Measurements from ENCODE around the gene CDKN2B-AS1.
"Not testable (repeated sequence)": the region's sequence is repeated elsewhere in the genome, so short reads cannot be mapped to it uniquely, and the experiment has no call there.

The CDKN2B-AS1 gene

GRCh38 chr9:22045423-22045822 lies 50.8 kb downstream of the CDKN2B-AS1 start:
- no peak for TF ChIP-seq JUND (IDR thresholded peaks at IDR 0.05; ENCODE audit: low read depth)
- in situ Hi-C loops (cut with HindIII; ENCODE audit: low pct_unique_long_range_greater_than_20kb, low sequenced_read_pairs), result no loop called here
- DNase-seq (ENCODE audit: low read depth in 1 of 2, low spot score in 1 of 2), result no peak

- no peak for TF ChIP-seq JUND (IDR thresholded peaks at IDR 0.05; ENCODE audit: low read depth)
- in situ Hi-C loops (cut with HindIII; ENCODE audit: low pct_unique_long_range_greater_than_20kb, low sequenced_read_pairs), result no loop called here
These were observed 51.8 kb downstream of the CDKN2B-AS1 start for GRCh38 chr9:22046243-22046885.

GRCh38 chr9:22047596-22047995 lies 53.0 kb downstream of the CDKN2B-AS1 start:
- no peak for TF ChIP-seq JUND (IDR thresholded peaks at IDR 0.05; ENCODE audit: low read depth)
- in situ Hi-C loops (cut with HindIII; ENCODE audit: low pct_unique_long_range_greater_than_20kb, low sequenced_read_pairs), result no loop called here
- no peak for DNase-seq (ENCODE audit: low read depth in 1 of 2, low spot score in 1 of 2)

More at GRCh38 chr9:22046243-22046885, 51.8 kb downstream of the CDKN2B-AS1 start:
- no peak for DNase-seq (ENCODE audit: low read depth in 1 of 2, low spot score in 1 of 2)

GRCh38 chr9:22049411-22049810 lies 54.8 kb downstream of the CDKN2B-AS1 start:
- no peak for DNase-seq (ENCODE audit: low read depth in 1 of 2, low spot score in 1 of 2)
- in situ Hi-C loops (cut with HindIII; ENCODE audit: low pct_unique_long_range_greater_than_20kb, low sequenced_read_pairs), result no loop called here
- TF ChIP-seq JUND (IDR thresholded peaks at IDR 0.05; ENCODE audit: low read depth), result no peak

- in situ Hi-C loops (cut with HindIII; ENCODE audit: low pct_unique_long_range_greater_than_20kb, low sequenced_read_pairs), result no loop called here
- DNase-seq (ENCODE audit: low read depth in 1 of 2, low spot score in 1 of 2), result no peak
- no peak for TF ChIP-seq JUND (IDR thresholded peaks at IDR 0.05; ENCODE audit: low read depth)
These were observed 56.3 kb downstream of the CDKN2B-AS1 start for GRCh38 chr9:22050924-22051323.

GRCh38 chr9:22052376-22052945 lies 57.9 kb downstream of the CDKN2B-AS1 start:
- TF ChIP-seq JUND (IDR thresholded peaks at IDR 0.05; ENCODE audit: low read depth), result no peak
- in situ Hi-C loops (cut with HindIII; ENCODE audit: low pct_unique_long_range_greater_than_20kb, low sequenced_read_pairs), result no loop called here
- no peak for DNase-seq (ENCODE audit: low read depth in 1 of 2, low spot score in 1 of 2)

GRCh38 chr9:22053178-22053577 lies 58.6 kb downstream of the CDKN2B-AS1 start:
- no peak for TF ChIP-seq JUND (IDR thresholded peaks at IDR 0.05; ENCODE audit: low read depth)
- DNase-seq (ENCODE audit: low read depth in 1 of 2, low spot score in 1 of 2), result no peak
- in situ Hi-C loops (cut with HindIII; ENCODE audit: low pct_unique_long_range_greater_than_20kb, low sequenced_read_pairs), result no loop called here

GRCh38 chr9:22054076-22054475 lies 59.5 kb downstream of the CDKN2B-AS1 start:
- no peak for DNase-seq (ENCODE audit: low read depth in 1 of 2, low spot score in 1 of 2)
- in situ Hi-C loops (cut with HindIII; ENCODE audit: low pct_unique_long_range_greater_than_20kb, low sequenced_read_pairs), result no loop called here
- TF ChIP-seq JUND (IDR thresholded peaks at IDR 0.05; ENCODE audit: low read depth), result no peak

- no peak for TF ChIP-seq JUND (IDR thresholded peaks at IDR 0.05; ENCODE audit: low read depth)
- in situ Hi-C loops (cut with HindIII; ENCODE audit: low pct_unique_long_range_greater_than_20kb, low sequenced_read_pairs), result no loop called here
- no peak for DNase-seq (ENCODE audit: low read depth in 1 of 2, low spot score in 1 of 2)
These were observed 59.9 kb downstream of the CDKN2B-AS1 start for GRCh38 chr9:22054529-22054928.

GRCh38 chr9:22055090-22055489 lies 60.5 kb downstream of the CDKN2B-AS1 start:
- in situ Hi-C loops (cut with HindIII; ENCODE audit: low pct_unique_long_range_greater_than_20kb, low sequenced_read_pairs), result no loop called here
- TF ChIP-seq JUND (IDR thresholded peaks at IDR 0.05; ENCODE audit: low read depth), result no peak
- no peak for DNase-seq (ENCODE audit: low read depth in 1 of 2, low spot score in 1 of 2)

- DNase-seq (ENCODE audit: low read depth in 1 of 2, low spot score in 1 of 2), result no peak
- TF ChIP-seq JUND (IDR thresholded peaks at IDR 0.05; ENCODE audit: low read depth), result no peak
- in situ Hi-C loops (cut with HindIII; ENCODE audit: low pct_unique_long_range_greater_than_20kb, low sequenced_read_pairs), result no loop called here
These were observed 61.8 kb downstream of the CDKN2B-AS1 start for GRCh38 chr9:22056402-22056801.

GRCh38 chr9:22057972-22058371 lies 63.4 kb downstream of the CDKN2B-AS1 start:
- DNase-seq (ENCODE audit: low read depth in 1 of 2, low spot score in 1 of 2); in situ Hi-C loops (cut with HindIII; ENCODE audit: low pct_unique_long_range_greater_than_20kb, low sequenced_read_pairs): not testable (repeated sequence)

- in situ Hi-C loops (cut with HindIII; ENCODE audit: low pct_unique_long_range_greater_than_20kb, low sequenced_read_pairs), result no loop called here
- no peak for DNase-seq (ENCODE audit: low read depth in 1 of 2, low spot score in 1 of 2)
- no peak for TF ChIP-seq JUND (IDR thresholded peaks at IDR 0.05; ENCODE audit: low read depth)
These were observed 66.3 kb downstream of the CDKN2B-AS1 start for GRCh38 chr9:22060831-22061383.
